HepG2 (cell line): ENCODE data around the gene KCNQ1OT1. TPM values are rescaled to one million over a fixed set of nuclear protein-coding genes. Genes with fewer than 3 reads are reported as not detected.

ENCODE experiments used
- KLF12 ChIP-seq: sonication (generic); formaldehyde crosslinking; IDR thresholded peaks from 2 replicates; pipeline ENCODE4 v1.4.0; 2020; ENCODE audit warnings: missing genetic modification reagents, borderline replicate concordance
- KLF9 ChIP-seq: IDR thresholded peaks from 2 replicates; pipeline ENCODE4 v1.6.1; 2016; ENCODE audit warnings: low read depth
- MAF1 ChIP-seq: sonication (generic); formaldehyde crosslinking; IDR thresholded peaks from 2 replicates; pipeline ENCODE4 v1.5.0; 2020; ENCODE audit warnings: missing genetic modification reagents, borderline replicate concordance
- NCOA5 ChIP-seq: sonication (generic); formaldehyde crosslinking; IDR thresholded peaks from 2 replicates; pipeline ENCODE4 v1.4.0; 2020; ENCODE audit warnings: missing genetic modification reagents
- NR2F1 ChIP-seq, 2 experiments: fragments of 450-650 bp in 1 of 2; formaldehyde crosslinking in 1 of 2; IDR thresholded peaks; 2 replicates each; pipeline versions ENCODE4 v1.5.0 to v1.6.1; 2016 to 2020; ENCODE audit warnings: mild to moderate bottlenecking in 1 of 2, missing compliant biosample characterization in 1 of 2, missing genetic modification reagents in 1 of 2, moderate library complexity in 1 of 2
- PHF8 ChIP-seq: sonication (generic); formaldehyde crosslinking; IDR thresholded peaks from 2 replicates; pipeline ENCODE4 v1.5.0; 2020; ENCODE audit warnings: missing genetic modification reagents
- SALL2 ChIP-seq: sonication (generic); formaldehyde crosslinking; IDR thresholded peaks from 2 replicates; pipeline ENCODE4 v1.8.1; 2023; ENCODE audit warnings: mild to moderate bottlenecking, missing genetic modification reagents, inconsistent platforms
- SATB2 ChIP-seq: sonication (generic); formaldehyde crosslinking; IDR thresholded peaks from 2 replicates; pipeline ENCODE4 v1.5.0; 2020; ENCODE audit warnings: missing genetic modification reagents
- TBL1XR1 ChIP-seq: fragments of 150-350 bp; IDR thresholded peaks from 2 replicates; pipeline ENCODE4 v1.6.1; 2014; ENCODE audit warnings: borderline replicate concordance, low read length; ENCODE audit not compliant: partially characterized antibody
- ZFP41 ChIP-seq: sonication (generic); formaldehyde crosslinking; IDR thresholded peaks from 2 replicates; pipeline ENCODE4 v1.4.0; 2020; ENCODE audit warnings: mild to moderate bottlenecking, missing genetic modification reagents, borderline replicate concordance
- ZNF510 ChIP-seq: sonication (generic); formaldehyde crosslinking; IDR thresholded peaks from 2 replicates; pipeline ENCODE4 v1.4.0; 2020; ENCODE audit warnings: low read depth, mild to moderate bottlenecking, missing genetic modification reagents
- ZNF629 ChIP-seq: sonication (generic); formaldehyde crosslinking; conservative IDR thresholded peaks from 2 replicates; pipeline ENCODE4 v1.5.0; 2020; ENCODE audit warnings: missing genetic modification reagents
- ZNF883 ChIP-seq: sonication (generic); formaldehyde crosslinking; IDR thresholded peaks from 2 replicates; pipeline ENCODE4 v1.5.1; 2020; ENCODE audit warnings: mild to moderate bottlenecking, missing genetic modification reagents; ENCODE audit errors: not compliant biosample characterization
- polyA plus RNA-seq, 8 experiments: library from polyadenylated mRNA; depleted of rRNA in 3 of 8; stranded (reverse) in 7 of 8; unstranded in 1 of 8; fragments of >200 nt; fragmentation: Illumina TruSeq in 4 of 8; extraction: Trizol in 4 of 8; gene quantifications; 2 replicates each; pipeline versions ENCODE4 v1.2.1 to v1.2.3, GENCODE V29; 2011 to 2016; ENCODE audit warnings: low read depth in 4 of 8, missing spikeins in 1 of 8, mixed read lengths in 1 of 8; ENCODE audit not compliant: insufficient read depth in 1 of 8
- total RNA-seq, 5 experiments: library from RNA; depleted of rRNA; stranded (reverse); fragments of >200 nt; fragmentation: Illumina TruSeq; extraction: Trizol; gene quantifications; 2 replicates each; pipeline ENCODE4 v1.2.3, GENCODE V29; 2016; ENCODE audit warnings: low read depth in 1 of 5
- TF ChIP-seq, protein P1 (sequence below): sonication (generic); formaldehyde crosslinking; IDR thresholded peaks from 2 replicates; pipeline ENCODE4 v1.8.0; 2022; ENCODE audit warnings: mild to moderate bottlenecking, missing genetic modification reagents
- TF ChIP-seq, protein P2 (sequence below): sonication (generic); formaldehyde crosslinking; IDR thresholded peaks from 2 replicates; pipeline ENCODE4 v1.5.0; 2020; ENCODE audit warnings: mild to moderate bottlenecking, missing genetic modification reagents, borderline replicate concordance
- TF ChIP-seq, protein P3 (sequence below): sonication (generic); formaldehyde crosslinking; IDR thresholded peaks from 2 replicates; pipeline ENCODE4 v1.5.1; 2020; ENCODE audit warnings: missing genetic modification reagents, mild to moderate bottlenecking, borderline replicate concordance
- TF ChIP-seq, protein P4 (sequence below): sonication (generic); formaldehyde crosslinking; IDR thresholded peaks from 2 replicates; pipeline ENCODE4 v1.8.0; 2022; ENCODE audit warnings: missing genetic modification reagents, mild to moderate bottlenecking, inconsistent platforms, borderline replicate concordance

The KCNQ1OT1 gene
- total and polyA plus RNA-seq, 2 of the 13 experiments (the other 11 are each of a cell fraction or from before 2014, with no cell fraction given) = 1.3 to 18.9 TPM

GRCh38 chr11:2699531-2700414 lies at the start of gene KCNQ1OT1 (continued):
- TF ChIP-seq NR2F1 (CRISPR knock-in tag; IDR thresholded peaks at IDR 0.05) (no peak), SATB2 (CRISPR knock-in tag) (peak; percentile 55; the same call in 1 of the 2 replicates), PHF8 (peak; percentile 88), TBL1XR1 (peak; percentile 57), NCOA5 (CRISPR knock-in tag) (0 out of 2 replicates have a peak, but pooled peaks have one; percentile 51), ZNF883 (CRISPR knock-in tag) (peak; percentile 28), ZFP41 (CRISPR knock-in tag) (no peak), SALL2 (CRISPR knock-in tag) (peak; percentile 96), ZNF510 (CRISPR knock-in tag) (0 out of 2 replicates have a peak, but pooled peaks have one; percentile 27), KLF12 (CRISPR knock-in tag) (peak; percentile 97), MAF1 (peak; percentile 83; the same call in 1 of the 2 replicates), ZNF629 (CRISPR knock-in tag) (0 out of 2 replicates have a peak, but pooled peaks have one; percentile 28), KLF9 (CRISPR knock-in tag) (peak; percentile 59; the same call in 1 of the 2 replicates)
- TF ChIP-seq, protein P1, sequence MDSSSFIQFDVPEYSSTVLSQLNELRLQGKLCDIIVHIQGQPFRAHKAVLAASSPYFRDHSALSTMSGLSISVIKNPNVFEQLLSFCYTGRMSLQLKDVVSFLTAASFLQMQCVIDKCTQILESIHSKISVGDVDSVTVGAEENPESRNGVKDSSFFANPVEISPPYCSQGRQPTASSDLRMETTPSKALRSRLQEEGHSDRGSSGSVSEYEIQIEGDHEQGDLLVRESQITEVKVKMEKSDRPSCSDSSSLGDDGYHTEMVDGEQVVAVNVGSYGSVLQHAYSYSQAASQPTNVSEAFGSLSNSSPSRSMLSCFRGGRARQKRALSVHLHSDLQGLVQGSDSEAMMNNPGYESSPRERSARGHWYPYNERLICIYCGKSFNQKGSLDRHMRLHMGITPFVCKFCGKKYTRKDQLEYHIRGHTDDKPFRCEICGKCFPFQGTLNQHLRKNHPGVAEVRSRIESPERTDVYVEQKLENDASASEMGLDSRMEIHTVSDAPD (CRISPR knock-in tag) = peak; percentile 67; the same call in 1 of the 2 replicates
- TF ChIP-seq, protein P2, sequence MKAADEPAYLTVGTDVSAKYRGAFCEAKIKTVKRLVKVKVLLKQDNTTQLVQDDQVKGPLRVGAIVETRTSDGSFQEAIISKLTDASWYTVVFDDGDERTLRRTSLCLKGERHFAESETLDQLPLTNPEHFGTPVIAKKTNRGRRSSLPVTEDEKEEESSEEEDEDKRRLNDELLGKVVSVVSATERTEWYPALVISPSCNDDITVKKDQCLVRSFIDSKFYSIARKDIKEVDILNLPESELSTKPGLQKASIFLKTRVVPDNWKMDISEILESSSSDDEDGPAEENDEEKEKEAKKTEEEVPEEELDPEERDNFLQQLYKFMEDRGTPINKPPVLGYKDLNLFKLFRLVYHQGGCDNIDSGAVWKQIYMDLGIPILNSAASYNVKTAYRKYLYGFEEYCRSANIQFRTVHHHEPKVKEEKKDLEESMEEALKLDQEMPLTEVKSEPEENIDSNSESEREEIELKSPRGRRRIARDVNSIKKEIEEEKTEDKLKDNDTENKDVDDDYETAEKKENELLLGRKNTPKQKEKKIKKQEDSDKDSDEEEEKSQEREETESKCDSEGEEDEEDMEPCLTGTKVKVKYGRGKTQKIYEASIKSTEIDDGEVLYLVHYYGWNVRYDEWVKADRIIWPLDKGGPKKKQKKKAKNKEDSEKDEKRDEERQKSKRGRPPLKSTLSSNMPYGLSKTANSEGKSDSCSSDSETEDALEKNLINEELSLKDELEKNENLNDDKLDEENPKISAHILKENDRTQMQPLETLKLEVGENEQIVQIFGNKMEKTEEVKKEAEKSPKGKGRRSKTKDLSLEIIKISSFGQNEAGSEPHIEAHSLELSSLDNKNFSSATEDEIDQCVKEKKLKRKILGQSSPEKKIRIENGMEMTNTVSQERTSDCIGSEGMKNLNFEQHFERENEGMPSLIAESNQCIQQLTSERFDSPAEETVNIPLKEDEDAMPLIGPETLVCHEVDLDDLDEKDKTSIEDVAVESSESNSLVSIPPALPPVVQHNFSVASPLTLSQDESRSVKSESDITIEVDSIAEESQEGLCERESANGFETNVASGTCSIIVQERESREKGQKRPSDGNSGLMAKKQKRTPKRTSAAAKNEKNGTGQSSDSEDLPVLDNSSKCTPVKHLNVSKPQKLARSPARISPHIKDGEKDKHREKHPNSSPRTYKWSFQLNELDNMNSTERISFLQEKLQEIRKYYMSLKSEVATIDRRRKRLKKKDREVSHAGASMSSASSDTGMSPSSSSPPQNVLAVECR = peak; percentile 94
- TF ChIP-seq, protein P3, sequence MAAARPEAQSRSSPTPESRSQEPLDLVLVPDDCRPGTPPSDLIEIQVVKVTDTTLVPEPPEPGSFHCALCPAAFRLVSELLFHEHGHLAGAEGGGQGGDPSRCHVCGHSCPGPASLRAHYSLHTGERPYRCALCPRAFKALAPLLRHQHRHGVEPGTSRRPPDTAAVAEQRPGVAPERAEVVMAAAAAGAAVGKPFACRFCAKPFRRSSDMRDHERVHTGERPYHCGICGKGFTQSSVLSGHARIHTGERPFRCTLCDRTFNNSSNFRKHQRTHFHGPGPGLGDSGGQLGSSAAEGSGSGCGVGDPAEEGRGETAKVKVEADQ (CRISPR knock-in tag) = peak; percentile 20; the same call in 1 of the 2 replicates
- TF ChIP-seq, protein P4, sequence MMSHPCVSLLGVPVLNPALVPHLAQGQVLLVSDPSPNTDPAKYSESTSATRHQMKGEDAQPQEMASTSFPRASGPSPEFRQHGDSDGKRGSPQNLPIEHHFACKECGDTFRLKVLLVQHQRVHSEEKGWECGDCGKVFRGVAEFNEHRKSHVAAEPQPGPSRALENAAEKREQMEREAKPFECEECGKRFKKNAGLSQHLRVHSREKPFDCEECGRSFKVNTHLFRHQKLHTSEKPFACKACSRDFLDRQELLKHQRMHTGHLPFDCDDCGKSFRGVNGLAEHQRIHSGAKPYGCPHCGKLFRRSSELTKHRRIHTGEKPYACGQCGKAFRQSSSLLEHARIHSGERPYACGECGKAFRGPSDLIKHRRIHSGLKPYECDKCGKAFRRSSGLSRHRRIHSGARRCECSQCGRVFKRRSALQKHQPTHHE = peak; percentile 99
